Right forelimb (tissue), 1 donor: Measurements from ENCODE around the gene ZNF648.
"Not testable (repeated sequence)": the region's sequence is repeated elsewhere in the genome, so short reads cannot be mapped to it uniquely, and the experiment has no call there.

Experiments
- DNase-seq: peaks from one replicate; pipeline ENCODE4 v3.0.0-alpha.2; 2018

ZNF648 gene

GRCh38 chr1:182061594-182061993, at the start of gene ZNF648:
Gene ZNF648 (minus strand): TSS chr1:182061712. CDS start chr1:182058010, 3,702 bp downstream.
- DNase-seq: no peak

GRCh38 chr1:182110635-182111034, 49.1 kb upstream of the ZNF648 start:
- DNase-seq: no peak

- no peak for DNase-seq
These were observed 48.3 kb upstream of the ZNF648 start for GRCh38 chr1:182109771-182110170.

GRCh38 chr1:182107209-182107608, 45.7 kb upstream of the ZNF648 start:
- DNase-seq: no peak

- no peak for DNase-seq
These were observed 40.5 kb upstream of the ZNF648 start for GRCh38 chr1:182102043-182102416.

- no peak for DNase-seq
These were observed 40.0 kb upstream of the ZNF648 start for GRCh38 chr1:182101415-182102042.

- DNase-seq: no peak
These were observed 36.8 kb upstream of the ZNF648 start for GRCh38 chr1:182098301-182098700.

GRCh38 chr1:182095946-182096345, 34.4 kb upstream of the ZNF648 start:
- DNase-seq: no peak

GRCh38 chr1:182094514-182095005, 33.0 kb upstream of the ZNF648 start:
- not testable (repeated sequence) for DNase-seq

GRCh38 chr1:182093781-182094180, 32.3 kb upstream of the ZNF648 start:
- no peak for DNase-seq

GRCh38 chr1:182092336-182092735, 30.8 kb upstream of the ZNF648 start:
- DNase-seq: no peak

GRCh38 chr1:182091083-182091482, 29.6 kb upstream of the ZNF648 start:
- no peak for DNase-seq

GRCh38 chr1:182087719-182088350, 26.3 kb upstream of the ZNF648 start:
- no peak for DNase-seq

- no peak for DNase-seq
These were observed 25.8 kb upstream of the ZNF648 start for GRCh38 chr1:182087304-182087703.

GRCh38 chr1:182086620-182087019, 25.1 kb upstream of the ZNF648 start:
- no peak for DNase-seq

GRCh38 chr1:182086136-182086535, 24.6 kb upstream of the ZNF648 start:
- no peak for DNase-seq

GRCh38 chr1:182085726-182086125, 24.2 kb upstream of the ZNF648 start:
- no peak for DNase-seq

GRCh38 chr1:182084487-182085316, 23.2 kb upstream of the ZNF648 start:
- peak; percentile 90 for DNase-seq

- no peak for DNase-seq
These were observed 22.5 kb upstream of the ZNF648 start for GRCh38 chr1:182083851-182084486.

- no peak for DNase-seq
These were observed 19.6 kb upstream of the ZNF648 start for GRCh38 chr1:182080955-182081582.

- DNase-seq: no peak
These were observed 18.5 kb upstream of the ZNF648 start for GRCh38 chr1:182080040-182080439.

- DNase-seq: no peak
These were observed 10.4 kb upstream of the ZNF648 start for GRCh38 chr1:182071924-182072323.

GRCh38 chr1:182069028-182069466, 7.5 kb upstream of the ZNF648 start:
- peak; percentile 73 for DNase-seq
